Stimulated activated CD8-positive, alpha-beta memory T cell treated with anti-CD3 and anti-CD28 coated beads, Interleukin-12 subunit alpha, Interleukin-12 subunit beta, amount 100 ng/mL, for 4 hours (primary cell): Measurements from ENCODE around the gene CCNK.

Source experiments
- DNase-seq: peaks from one replicate; pipeline ENCODE4 v3.0.0-alpha.2; 2020; ENCODE audit warnings: low read depth

CCNK gene

GRCh38 chr14:99535908-99536778, 54.9 kb downstream of the CCNK start:
- DNase-seq = no peak

- no peak for DNase-seq
These were observed 56.2 kb downstream of the CCNK start for GRCh38 chr14:99537399-99537798.

GRCh38 chr14:99538275-99538674, 57.1 kb downstream of the CCNK start:
- no peak for DNase-seq

GRCh38 chr14:99538733-99539132, 57.5 kb downstream of the CCNK start:
- DNase-seq = no peak

GRCh38 chr14:99539491-99539890, 58.3 kb downstream of the CCNK start:
- no peak for DNase-seq

GRCh38 chr14:99540196-99541032, 59.2 kb downstream of the CCNK start:
- DNase-seq = no peak

GRCh38 chr14:99541211-99541610, 60.0 kb downstream of the CCNK start:
- no peak for DNase-seq

GRCh38 chr14:99541677-99542470, 60.7 kb downstream of the CCNK start:
- no peak for DNase-seq

GRCh38 chr14:99542566-99542965, 61.4 kb downstream of the CCNK start:
- no peak for DNase-seq

- no peak for DNase-seq
These were observed 62.2 kb downstream of the CCNK start for GRCh38 chr14:99543370-99543769.

GRCh38 chr14:99543985-99544384, 62.8 kb downstream of the CCNK start:
- DNase-seq = no peak

GRCh38 chr14:99544991-99545390, 63.8 kb downstream of the CCNK start:
- DNase-seq = no peak

- DNase-seq = no peak
These were observed 64.4 kb downstream of the CCNK start for GRCh38 chr14:99545586-99545985.

GRCh38 chr14:99546234-99546879, 65.1 kb downstream of the CCNK start:
- no peak for DNase-seq

GRCh38 chr14:99548255-99548654, 67.0 kb downstream of the CCNK start:
- DNase-seq = no peak

GRCh38 chr14:99548871-99549515, 67.8 kb downstream of the CCNK start:
- no peak for DNase-seq

GRCh38 chr14:99549684-99550083, 68.5 kb downstream of the CCNK start:
- no peak for DNase-seq

- no peak for DNase-seq
These were observed 69.3 kb downstream of the CCNK start for GRCh38 chr14:99550387-99550992.

- DNase-seq = no peak
These were observed 70.1 kb downstream of the CCNK start for GRCh38 chr14:99551034-99551922.

GRCh38 chr14:99552021-99552553, 70.9 kb downstream of the CCNK start:
- no peak for DNase-seq
